SU-DHL-6 (cell line): Measurements from ENCODE around the gene TTC4.

Experiments used
- H2AFZ ChIP-seq: fragments of 200-600 bp; sonication (generic); 2 replicates; pipeline ENCODE4 v1.6.1; 2014; ENCODE audit warnings: low read depth, mild to moderate bottlenecking, moderate library complexity, mixed read lengths, antibody characterized with exemption, low read length; ENCODE audit not compliant: severe bottlenecking
- H3F3A ChIP-seq: fragments of 200-600 bp; shearing (Covaris generic); 2 replicates; pipeline ENCODE4 v1.6.0; 2016; ENCODE audit warnings: antibody characterized with exemption, mild to moderate bottlenecking; ENCODE audit not compliant: insufficient read depth
- H3K27ac ChIP-seq: fragments of 200-600 bp; sonication (generic); 2 replicates; pipeline ENCODE4 v1.5.1; 2016; ENCODE audit warnings: low read depth, mild to moderate bottlenecking, low read length, moderate library complexity, mixed read lengths
- H3K27me3 ChIP-seq: fragments of 200-600 bp; sonication (generic), shearing (Covaris generic); 2 replicates; pipeline ENCODE4 v1.6.0; 2014; ENCODE audit warnings: mild to moderate bottlenecking, low read length
- H3K36me3 ChIP-seq: fragments of 200-600 bp; sonication (generic); 2 replicates; pipeline ENCODE4 v1.6.1; 2014; ENCODE audit warnings: mild to moderate bottlenecking, low read length, mixed read lengths
- H3K4me2 ChIP-seq: fragments of 300-600, 200-600 bp; shearing (Covaris generic), sonication (generic); 2 replicates; pipeline ENCODE4 v1.6.0; 2014; ENCODE audit warnings: low read length, low read depth, mild to moderate bottlenecking; ENCODE audit not compliant: poor library complexity, severe bottlenecking
- H3K4me3 ChIP-seq: fragments of 200-600 bp; sonication (generic); 2 replicates; pipeline ENCODE4 v1.5.1; 2014; ENCODE audit warnings: antibody characterized with exemption, low read length, mild to moderate bottlenecking, mixed read lengths; ENCODE audit not compliant: insufficient read depth, poor library complexity, severe bottlenecking
- H3K79me2 ChIP-seq: fragments of 200-600 bp; sonication (generic); 2 replicates; pipeline ENCODE4 v1.6.1; 2014; ENCODE audit warnings: mild to moderate bottlenecking, low read length, moderate library complexity; ENCODE audit not compliant: insufficient read depth
- H3K9ac ChIP-seq: fragments of 200-600 bp; sonication (generic); 2 replicates; pipeline ENCODE4 v1.7.0; 2014; ENCODE audit warnings: mild to moderate bottlenecking, low read length
- H3K9me2 ChIP-seq: fragments of 200-600 bp; sonication (generic); replicated peaks from 2 replicates; pipeline ENCODE4 v1.6.1; 2014; ENCODE audit warnings: low read length; ENCODE audit not compliant: insufficient read depth
- H3K9me3 ChIP-seq: fragments of 200-600 bp; sonication (generic); 2 replicates; pipeline ENCODE4 v1.6.1; 2014; ENCODE audit warnings: low read length, mixed read lengths; ENCODE audit not compliant: insufficient read depth
- H4K20me1 ChIP-seq: fragments of 200-600 bp; sonication (generic); 2 replicates; pipeline ENCODE4 v1.6.1; 2014; ENCODE audit warnings: low read depth, mild to moderate bottlenecking, antibody characterized with exemption, low read length, moderate library complexity, mixed read lengths
- CTCF ChIP-seq: fragments of 200-600 bp; sonication (generic); IDR thresholded peaks from one replicate; pipeline ENCODE4 v1.5.1; 2017; ENCODE audit warnings: antibody characterized with exemption, mild to moderate bottlenecking, low read length, moderate library complexity; ENCODE audit not compliant: insufficient read depth, poor library complexity, severe bottlenecking
- EZH2phosphoT487 ChIP-seq: fragments of 200-600 bp; sonication (generic), shearing (Covaris generic); conservative IDR thresholded peaks from 2 replicates; pipeline ENCODE4 v1.6.1; 2018; ENCODE audit warnings: mild to moderate bottlenecking, antibody characterized with exemption, low read length, moderate library complexity, mixed read lengths

TTC4 gene

GRCh38 chr1:54782588-54782987, 66.9 kb downstream of the TTC4 start:
- H3K9me3 ChIP-seq, result no peaks in the 10 kb centered on the region
- H3F3A ChIP-seq, result no peaks in the 10 kb centered on the region

GRCh38 chr1:54784066-54784465, 68.4 kb downstream of the TTC4 start:
- TF ChIP-seq EZH2phosphoT487, result no peak
- no peak for TF ChIP-seq CTCF
- Histone ChIP-seq H3K36me3 (no peaks in the 10 kb centered on the region), H3K27ac (no peak overlapping the region), H2AFZ (no peak overlapping the region), H3K9ac (no peak overlapping the region), H3K9me2 (no peaks in the 10 kb centered on the region), H3K4me3 (no peak overlapping the region), H3F3A (no peaks in the 10 kb centered on the region), H3K9me3 (no peaks in the 10 kb centered on the region), H4K20me1 (no peaks in the 10 kb centered on the region), H3K4me2 (no peak overlapping the region), H3K79me2 (no peaks in the 10 kb centered on the region), H3K27me3 (no peaks in the 10 kb centered on the region)

More at GRCh38 chr1:54782588-54782987, 66.9 kb downstream of the TTC4 start:
- no peak for TF ChIP-seq CTCF
- no peak for TF ChIP-seq EZH2phosphoT487
- no peak overlapping the region for H3K9ac ChIP-seq
- H3K4me2 ChIP-seq, result no peak overlapping the region
- H2AFZ ChIP-seq, result no peak overlapping the region
- no peaks in the 10 kb centered on the region for H3K9me2 ChIP-seq
- H3K4me3 ChIP-seq, result no peak overlapping the region
- H4K20me1 ChIP-seq, result no peaks in the 10 kb centered on the region
- H3K27ac ChIP-seq, result no peak overlapping the region
- H3K79me2 ChIP-seq, result no peaks in the 10 kb centered on the region
- no peaks in the 10 kb centered on the region for H3K36me3 ChIP-seq
- H3K27me3 ChIP-seq, result no peaks in the 10 kb centered on the region

DNA sequence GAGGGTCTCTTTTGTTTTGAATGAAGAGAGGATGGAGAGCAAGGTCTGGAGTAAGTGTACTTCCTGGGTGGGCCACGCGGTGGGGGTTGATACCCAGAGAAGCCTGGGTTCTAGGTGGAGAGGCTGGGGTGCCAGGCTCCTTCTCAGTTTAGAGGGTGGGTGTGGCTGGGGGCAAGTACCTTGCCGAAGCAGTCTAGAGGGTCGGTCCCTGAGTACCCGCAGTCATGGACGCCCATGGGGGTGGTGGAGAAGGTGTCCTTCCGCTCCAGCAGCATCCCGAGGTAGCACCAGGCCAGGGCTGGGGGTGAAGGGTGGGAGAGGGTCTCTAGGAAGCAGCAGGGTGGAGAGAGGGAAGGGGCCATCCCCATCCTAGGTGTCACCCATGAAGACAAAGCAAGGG, 71.1 kb downstream of the TTC4 start:
- Histone ChIP-seq H3K79me2 (no peaks in the 10 kb centered on the region), H3K27me3 (no peaks in the 10 kb centered on the region), H2AFZ (no peak overlapping the region), H3K9me3 (no peaks in the 10 kb centered on the region), H3K27ac (no peak overlapping the region), H4K20me1 (no peaks in the 10 kb centered on the region), H3K4me3 (no peak overlapping the region), H3K4me2 (no peak overlapping the region), H3K36me3 (no peaks in the 10 kb centered on the region), H3K9ac (no peak overlapping the region), H3K9me2 (no peaks in the 10 kb centered on the region), H3F3A (no peaks in the 10 kb centered on the region)
- TF ChIP-seq CTCF, result no peak
- TF ChIP-seq EZH2phosphoT487, result no peak
